Measurements from ENCODE around the gene CYREN.

CYREN gene

GRCh38 chr7:135192914-135193536 lies 22.5 kb upstream of the CYREN start:
- no peak for DNase-seq
- Histone ChIP-seq H3K9me3 (ENCODE audit: insufficient read depth, low read depth, low read length) (peaks cover 2% of the 10 kb centered on the region), H4K91ac (ENCODE audit: low read depth, low read length) (no peak overlapping the region), H3K79me1 (ENCODE audit: low read length) (no peaks in the 10 kb centered on the region), H3K14ac (ENCODE audit: low read length) (no peak overlapping the region), H3K4me1 (ENCODE audit: control insufficient read depth in 1 of 2, insufficient read depth in 2 of 2, low read length in 2 of 2) (no peaks in the 10 kb centered on the region), H4K8ac (ENCODE audit: low read depth, low read length) (no peak overlapping the region), H3K4me3 (ENCODE audit: low read depth, low read length) (no peak overlapping the region), H2AK5ac (ENCODE audit: low read length) (no peak overlapping the region), H2BK120ac (ENCODE audit: insufficient read depth, low read length, poor library complexity) (no peak overlapping the region), H2AFZ (ENCODE audit: insufficient read depth, low read length, poor library complexity) (no peak overlapping the region), H3K4ac (ENCODE audit: low read depth, low read length) (no peak overlapping the region), H3K36me3 (ENCODE audit: control insufficient read depth in 1 of 2, insufficient read depth in 2 of 2, low read length in 2 of 2) (peaks cover 55 to 56% of the 10 kb centered on the region in 2 experiments), H3K18ac (ENCODE audit: low read length) (no peak overlapping the region), H3K27ac (ENCODE audit: low read depth, low read length) (no peak overlapping the region), H2BK5ac (ENCODE audit: low read depth, low read length, poor library complexity) (no peak overlapping the region), H3K27me3 (ENCODE audit: insufficient read depth, low read length) (no peaks in the 10 kb centered on the region), H3K79me2 (ENCODE audit: control insufficient read depth, insufficient read depth, low read length, poor library complexity) (no peaks in the 10 kb centered on the region), H3K4me2 (ENCODE audit: low read length) (no peak overlapping the region), H4K12ac (ENCODE audit: low read depth, low read length) (no peak overlapping the region), H3K23ac (ENCODE audit: low read length) (no peak overlapping the region), H2BK12ac (ENCODE audit: low read length) (no peak overlapping the region), H3K9ac (ENCODE audit: low read length) (no peak overlapping the region)
- WGBS (ENCODE audit: extremely low coverage, insufficient coverage, insufficient read length), result no CpG with 5 or more reads among the region's 11 CpGs

GRCh38 chr7:135190703-135191102 lies 20.2 kb upstream of the CYREN start:
- H4K8ac ChIP-seq (ENCODE audit: low read depth, low read length), result no peak overlapping the region
- no peak overlapping the region for H3K18ac ChIP-seq (ENCODE audit: low read length)
- H2AK5ac ChIP-seq (ENCODE audit: low read length), result no peak overlapping the region
- H3K27ac ChIP-seq (ENCODE audit: low read depth, low read length), result no peak overlapping the region
- no peaks in the 10 kb centered on the region for H3K4me1 ChIP-seq (ENCODE audit: control insufficient read depth in 1 of 2, insufficient read depth in 2 of 2, low read length in 2 of 2)
- H2BK120ac ChIP-seq (ENCODE audit: insufficient read depth, low read length, poor library complexity), result no peak overlapping the region
- H4K12ac ChIP-seq (ENCODE audit: low read depth, low read length), result no peak overlapping the region
- no peak overlapping the region for H4K91ac ChIP-seq (ENCODE audit: low read depth, low read length)
- H3K9me3 ChIP-seq (ENCODE audit: insufficient read depth, low read depth, low read length), result no peaks in the 10 kb centered on the region
- peaks cover 50 to 51% of the 10 kb centered on the region in 2 experiments for H3K36me3 ChIP-seq (ENCODE audit: control insufficient read depth in 1 of 2, insufficient read depth in 2 of 2, low read length in 2 of 2)
- no peaks in the 10 kb centered on the region for H3K79me2 ChIP-seq (ENCODE audit: control insufficient read depth, insufficient read depth, low read length, poor library complexity)
- no peak overlapping the region for H2AFZ ChIP-seq (ENCODE audit: insufficient read depth, low read length, poor library complexity)
- no peak overlapping the region for H3K14ac ChIP-seq (ENCODE audit: low read length)
- DNase-seq, result no peak
- H3K4ac ChIP-seq (ENCODE audit: low read depth, low read length), result no peak overlapping the region
- H3K23ac ChIP-seq (ENCODE audit: low read length), result no peak overlapping the region
- H3K4me3 ChIP-seq (ENCODE audit: low read depth, low read length), result no peak overlapping the region
- no peaks in the 10 kb centered on the region for H3K79me1 ChIP-seq (ENCODE audit: low read length)
- H3K4me2 ChIP-seq (ENCODE audit: low read length), result no peak overlapping the region
- H2BK5ac ChIP-seq (ENCODE audit: low read depth, low read length, poor library complexity), result no peak overlapping the region
- H3K9ac ChIP-seq (ENCODE audit: low read length), result no peak overlapping the region
- H3K27me3 ChIP-seq (ENCODE audit: insufficient read depth, low read length), result no peaks in the 10 kb centered on the region
- H2BK12ac ChIP-seq (ENCODE audit: low read length), result no peak overlapping the region

GRCh38 chr7:135189961-135190360 lies 19.5 kb upstream of the CYREN start:
- no CpG with 5 or more reads among the region's 4 CpGs for WGBS (ENCODE audit: extremely low coverage, insufficient coverage, insufficient read length)
- H3K36me3 ChIP-seq (ENCODE audit: control insufficient read depth in 1 of 2, insufficient read depth in 2 of 2, low read length in 2 of 2), result peaks cover 49 to 51% of the 10 kb centered on the region in 2 experiments

GRCh38 chr7:135189221-135189662 lies 18.7 kb upstream of the CYREN start:
- H3K9me3 ChIP-seq (ENCODE audit: insufficient read depth, low read depth, low read length), result no peaks in the 10 kb centered on the region
- H3K14ac ChIP-seq (ENCODE audit: low read length), result no peak overlapping the region
- no peak overlapping the region for H3K23ac ChIP-seq (ENCODE audit: low read length)
- H3K27me3 ChIP-seq (ENCODE audit: insufficient read depth, low read length), result no peaks in the 10 kb centered on the region
- H3K36me3 ChIP-seq (ENCODE audit: control insufficient read depth in 1 of 2, insufficient read depth in 2 of 2, low read length in 2 of 2), result peaks cover 48% of the 10 kb centered on the region in 2 experiments
- no peaks in the 10 kb centered on the region for H3K79me2 ChIP-seq (ENCODE audit: control insufficient read depth, insufficient read depth, low read length, poor library complexity)
- H2BK5ac ChIP-seq (ENCODE audit: low read depth, low read length, poor library complexity), result no peak overlapping the region
- no peaks in the 10 kb centered on the region for H3K4me1 ChIP-seq (ENCODE audit: control insufficient read depth in 1 of 2, insufficient read depth in 2 of 2, low read length in 2 of 2)
- WGBS (ENCODE audit: extremely low coverage, insufficient coverage, insufficient read length), result no CpG with 5 or more reads among the region's 6 CpGs
- H3K4me2 ChIP-seq (ENCODE audit: low read length), result no peak overlapping the region
- H4K91ac ChIP-seq (ENCODE audit: low read depth, low read length), result no peak overlapping the region
- no peaks in the 10 kb centered on the region for H3K79me1 ChIP-seq (ENCODE audit: low read length)
- no peak overlapping the region for H3K18ac ChIP-seq (ENCODE audit: low read length)
- H2BK12ac ChIP-seq (ENCODE audit: low read length), result no peak overlapping the region
- H3K9ac ChIP-seq (ENCODE audit: low read length), result no peak overlapping the region
- H4K12ac ChIP-seq (ENCODE audit: low read depth, low read length), result no peak overlapping the region
- no peak overlapping the region for H2BK120ac ChIP-seq (ENCODE audit: insufficient read depth, low read length, poor library complexity)
- no peak overlapping the region for H3K27ac ChIP-seq (ENCODE audit: low read depth, low read length)
- no peak overlapping the region for H4K8ac ChIP-seq (ENCODE audit: low read depth, low read length)
- H2AK5ac ChIP-seq (ENCODE audit: low read length), result no peak overlapping the region
- peak; percentile 48 to 69 for DNase-seq
- H2AFZ ChIP-seq (ENCODE audit: insufficient read depth, low read length, poor library complexity), result no peak overlapping the region
- no peak overlapping the region for H3K4ac ChIP-seq (ENCODE audit: low read depth, low read length)
- no peak overlapping the region for H3K4me3 ChIP-seq (ENCODE audit: low read depth, low read length)

More at GRCh38 chr7:135189961-135190360, 19.5 kb upstream of the CYREN start:
- H3K9ac ChIP-seq (ENCODE audit: low read length), result no peak overlapping the region
- H2BK12ac ChIP-seq (ENCODE audit: low read length), result no peak overlapping the region
- no peaks in the 10 kb centered on the region for H3K79me2 ChIP-seq (ENCODE audit: control insufficient read depth, insufficient read depth, low read length, poor library complexity)
- no peak overlapping the region for H4K12ac ChIP-seq (ENCODE audit: low read depth, low read length)
- H3K18ac ChIP-seq (ENCODE audit: low read length), result no peak overlapping the region
- no peak overlapping the region for H3K23ac ChIP-seq (ENCODE audit: low read length)
- DNase-seq, result no peak
- H3K4me1 ChIP-seq (ENCODE audit: control insufficient read depth in 1 of 2, insufficient read depth in 2 of 2, low read length in 2 of 2), result no peaks in the 10 kb centered on the region
- no peak overlapping the region for H3K27ac ChIP-seq (ENCODE audit: low read depth, low read length)
- no peak overlapping the region for H3K4ac ChIP-seq (ENCODE audit: low read depth, low read length)
- no peak overlapping the region for H4K8ac ChIP-seq (ENCODE audit: low read depth, low read length)
- no peak overlapping the region for H2AK5ac ChIP-seq (ENCODE audit: low read length)
- H3K27me3 ChIP-seq (ENCODE audit: insufficient read depth, low read length), result no peaks in the 10 kb centered on the region
- H3K4me3 ChIP-seq (ENCODE audit: low read depth, low read length), result no peak overlapping the region
- H4K91ac ChIP-seq (ENCODE audit: low read depth, low read length), result no peak overlapping the region
- no peak overlapping the region for H2AFZ ChIP-seq (ENCODE audit: insufficient read depth, low read length, poor library complexity)
- no peaks in the 10 kb centered on the region for H3K79me1 ChIP-seq (ENCODE audit: low read length)
- no peaks in the 10 kb centered on the region for H3K9me3 ChIP-seq (ENCODE audit: insufficient read depth, low read depth, low read length)
- no peak overlapping the region for H2BK5ac ChIP-seq (ENCODE audit: low read depth, low read length, poor library complexity)
- H3K14ac ChIP-seq (ENCODE audit: low read length), result no peak overlapping the region
- no peak overlapping the region for H2BK120ac ChIP-seq (ENCODE audit: insufficient read depth, low read length, poor library complexity)
- H3K4me2 ChIP-seq (ENCODE audit: low read length), result no peak overlapping the region

Measured in trophoblast cell (in vitro differentiated cells and primary cell).